Activated CD8-positive, alpha-beta memory T cell treated with anti-CD3 and anti-CD28 coated beads, Interleukin-2, amount 50 U/mL, for 1 hour (primary cell): ENCODE results near the gene HSFX3.
"Not testable (repeated sequence)": the region's sequence is repeated elsewhere in the genome, so short reads cannot be mapped to it uniquely, and the experiment has no call there.

Experiments used
- DNase-seq: peaks from one replicate; pipeline ENCODE4 v3.0.0-alpha.2; 2020; ENCODE audit errors: extremely low read depth

Gene HSFX3

DNA sequence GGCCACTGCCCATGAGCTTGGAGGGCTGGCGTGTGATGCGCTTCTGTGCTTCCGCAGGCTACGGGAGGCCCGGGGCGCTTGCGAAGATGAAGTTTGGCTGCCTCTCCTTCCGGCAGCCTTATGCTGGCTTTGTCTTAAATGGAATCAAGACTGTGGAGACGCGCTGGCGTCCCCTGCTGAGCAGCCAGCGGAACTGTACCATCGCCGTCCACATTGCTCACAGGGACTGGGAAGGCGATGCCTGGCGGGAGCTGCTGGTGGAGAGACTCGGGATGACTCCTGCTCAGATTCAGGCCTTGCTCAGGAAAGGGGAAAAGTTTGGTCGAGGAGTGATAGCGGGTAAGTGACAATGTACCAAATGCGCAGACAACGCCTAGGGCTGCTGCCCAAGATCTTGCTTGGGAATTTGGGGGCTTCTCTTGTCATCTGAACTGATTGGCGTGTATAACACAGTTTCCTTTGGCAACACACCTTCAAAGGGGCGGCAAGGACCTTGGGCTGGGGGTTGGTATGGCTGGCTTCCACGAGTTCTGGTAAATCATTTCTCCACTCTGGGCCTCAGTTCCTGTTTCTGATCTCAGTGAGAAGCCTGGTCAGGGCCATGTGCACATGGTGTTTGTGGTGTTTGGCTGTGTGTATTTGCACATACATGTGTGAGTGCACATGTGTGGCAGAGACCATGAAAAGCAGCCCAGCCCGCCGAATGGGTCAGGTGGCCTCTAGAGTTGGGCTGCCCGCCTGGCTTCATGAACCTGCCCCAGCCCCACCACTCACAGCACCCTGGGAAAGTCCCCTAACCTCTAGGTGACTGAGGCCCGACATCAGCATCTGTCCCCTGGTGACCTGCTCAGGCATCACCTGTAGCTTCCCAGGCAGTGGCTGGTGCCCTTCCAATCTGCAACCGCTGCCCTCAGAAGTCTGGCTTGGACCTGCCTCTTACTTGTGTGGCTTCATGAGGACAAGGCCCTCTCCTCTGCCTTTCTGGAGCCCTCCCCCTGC is 3.9 kb downstream of the HSFX3 start:
- DNase-seq: not testable (repeated sequence)

DNA sequence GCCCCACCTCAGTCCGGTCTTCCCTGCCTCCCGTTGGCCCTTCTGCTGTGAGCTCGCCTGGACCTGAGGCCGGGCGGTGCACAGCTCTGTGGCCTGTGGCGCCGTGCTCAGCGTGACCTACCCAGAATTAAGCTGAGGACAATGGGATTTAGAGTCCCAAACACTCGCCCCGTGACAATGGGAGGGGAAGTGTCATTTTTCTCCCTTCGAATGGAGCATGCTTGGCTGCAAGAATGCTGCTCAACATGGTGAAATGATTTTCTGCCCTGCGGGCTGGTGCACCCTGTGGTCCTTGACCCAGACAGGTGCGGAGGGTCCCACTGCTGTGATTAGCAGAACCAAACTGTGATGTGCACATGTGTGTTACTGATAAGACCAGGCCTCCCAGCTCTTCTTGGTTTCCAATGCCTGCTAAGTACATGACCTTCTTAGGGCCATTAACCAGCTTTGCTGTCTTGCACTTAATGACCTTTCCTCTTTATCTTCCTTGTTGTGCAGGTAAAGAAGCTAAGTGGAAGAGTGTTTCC is 8.1 kb downstream of the HSFX3 start:
- no peak for DNase-seq

DNA sequence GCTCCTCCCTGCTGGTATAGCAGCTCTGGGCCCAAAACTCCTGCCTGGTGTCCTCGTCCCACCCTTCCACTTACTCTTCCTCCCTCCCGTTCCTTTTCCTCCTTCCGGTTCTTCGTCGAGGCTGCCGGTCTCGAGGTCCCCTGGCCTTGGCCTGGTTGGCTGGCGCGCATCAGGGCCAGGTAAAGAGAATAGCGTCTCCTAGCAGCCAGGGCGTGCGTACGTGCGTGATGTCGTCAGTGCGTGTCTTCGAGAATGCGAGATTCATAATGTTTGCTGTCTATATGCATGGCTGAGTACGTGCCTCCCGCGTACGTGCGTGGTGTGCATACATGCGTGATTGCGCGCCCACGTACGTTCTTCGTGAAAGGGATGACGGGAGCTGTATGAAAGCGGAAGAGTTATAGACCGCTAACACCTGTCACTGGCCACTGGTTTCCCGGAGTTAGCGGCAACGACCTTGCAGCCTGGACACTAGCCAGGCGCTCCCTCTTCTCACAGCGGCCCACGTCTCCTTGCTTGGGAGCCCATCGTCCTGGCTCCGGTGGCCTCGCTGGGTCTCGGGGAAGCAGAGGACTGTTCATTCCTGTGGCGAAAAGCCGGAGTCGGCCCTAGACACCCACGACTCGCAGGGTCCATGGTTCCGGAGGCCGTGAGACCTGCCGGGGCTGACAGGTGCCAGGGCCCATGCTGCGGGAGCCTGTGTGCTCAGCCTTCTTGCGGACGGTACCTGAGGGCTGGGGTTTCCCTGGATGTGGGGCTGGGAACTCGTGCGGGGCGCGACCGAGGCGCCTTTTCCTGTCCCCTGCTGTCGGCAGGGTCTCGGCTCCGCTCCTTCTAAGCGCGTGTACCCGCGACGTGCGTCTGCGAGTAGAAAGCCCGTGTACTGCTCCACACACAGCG is 8.9 kb downstream of the HSFX3 start, which contains the start of gene EOLA1:
EOLA1 (plus strand) TSS at position 392 of the 900 bp plus-strand sequence. CDS start 4,619 bp downstream, outside the sequence.
- DNase-seq: peak; percentile 82

DNA sequence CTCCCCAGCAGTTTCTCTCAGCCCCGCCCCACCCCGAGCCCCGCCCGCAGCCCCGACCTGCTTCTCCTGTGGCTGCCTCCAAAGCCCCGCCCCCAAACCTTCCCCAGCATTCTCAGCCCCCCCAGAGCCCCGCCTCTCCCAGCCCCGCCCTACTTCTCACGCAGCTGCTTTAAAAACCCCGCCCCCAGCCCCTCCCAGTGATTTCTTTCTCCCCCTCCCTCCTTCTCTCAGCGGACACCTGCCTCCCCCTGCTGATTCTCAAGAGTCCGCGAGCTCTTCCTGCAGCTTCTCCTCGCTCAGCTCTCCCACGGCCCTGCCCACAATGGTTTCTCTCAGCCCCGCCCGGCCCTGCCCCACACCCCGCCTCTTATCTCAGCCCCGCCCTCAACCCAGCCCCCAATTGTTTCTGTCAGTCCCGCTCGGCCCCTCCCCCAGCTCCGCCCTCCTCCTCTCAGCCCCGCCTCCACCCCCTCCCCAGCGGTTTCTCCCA is 9.5 kb downstream of the HSFX3 start:
- DNase-seq: peak; percentile 89

DNA sequence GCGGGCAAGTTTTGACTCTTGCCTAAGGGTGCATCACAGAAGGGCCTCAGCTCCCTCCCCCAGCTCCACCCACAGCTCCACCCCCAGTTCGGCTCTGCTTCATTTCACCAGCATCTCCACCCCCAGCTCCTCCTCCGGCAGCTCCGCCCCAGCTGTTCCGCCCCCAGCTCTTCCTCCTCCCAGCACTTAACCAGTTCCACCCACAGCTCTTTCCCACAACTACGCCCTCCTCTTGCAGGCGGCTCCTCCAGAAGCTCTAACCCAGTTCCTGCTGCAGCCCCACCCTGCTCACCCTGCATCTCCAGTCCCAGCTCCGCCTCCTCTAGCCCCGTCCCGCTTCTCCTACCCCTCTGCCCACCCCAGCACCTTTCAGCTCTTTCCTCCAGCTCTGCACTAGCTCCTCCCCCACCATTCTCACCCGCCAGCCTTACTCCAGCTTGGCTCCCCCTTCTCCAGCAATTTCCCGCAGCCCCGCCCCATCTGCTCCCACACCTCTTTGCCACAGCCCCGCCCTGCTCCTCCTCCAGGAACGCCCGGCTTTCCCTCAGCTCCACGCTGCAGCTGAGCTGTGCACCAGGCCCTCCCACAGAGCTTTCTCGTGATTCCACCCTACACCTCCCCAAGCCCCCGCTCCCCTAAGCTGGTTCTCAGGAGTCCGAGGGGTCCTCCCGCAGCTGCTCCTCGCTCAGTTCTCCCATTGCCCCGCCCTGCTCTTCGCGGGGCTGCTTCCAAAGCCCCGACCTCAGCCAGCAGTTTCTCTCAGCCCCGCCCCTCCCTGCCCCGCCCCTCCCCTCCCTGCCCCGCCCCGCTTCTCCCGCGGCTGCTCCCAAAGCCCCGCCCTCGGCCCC is 10.2 kb downstream of the HSFX3 start:
- DNase-seq: peak; percentile 82

DNA sequence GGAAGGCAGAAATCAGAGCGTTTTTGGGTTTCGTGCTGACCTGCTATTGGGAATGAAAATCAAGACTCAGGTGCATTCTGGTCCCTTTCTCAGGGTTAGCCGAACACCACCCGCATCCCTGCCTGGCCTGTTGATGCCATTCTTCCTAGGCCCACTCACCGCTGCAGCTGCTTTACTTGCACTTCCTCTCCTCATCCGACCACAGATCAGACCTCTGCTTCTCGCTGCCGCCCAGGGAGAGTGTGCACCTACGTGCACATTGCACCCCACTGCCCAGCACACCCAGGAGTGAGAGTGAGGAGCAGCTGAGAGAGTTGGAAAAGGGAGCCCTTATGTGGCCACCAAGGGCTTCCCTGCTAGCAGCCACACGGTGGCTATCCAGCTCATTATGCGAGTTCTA is 12.2 kb downstream of the HSFX3 start:
- not testable (repeated sequence) for DNase-seq

DNA sequence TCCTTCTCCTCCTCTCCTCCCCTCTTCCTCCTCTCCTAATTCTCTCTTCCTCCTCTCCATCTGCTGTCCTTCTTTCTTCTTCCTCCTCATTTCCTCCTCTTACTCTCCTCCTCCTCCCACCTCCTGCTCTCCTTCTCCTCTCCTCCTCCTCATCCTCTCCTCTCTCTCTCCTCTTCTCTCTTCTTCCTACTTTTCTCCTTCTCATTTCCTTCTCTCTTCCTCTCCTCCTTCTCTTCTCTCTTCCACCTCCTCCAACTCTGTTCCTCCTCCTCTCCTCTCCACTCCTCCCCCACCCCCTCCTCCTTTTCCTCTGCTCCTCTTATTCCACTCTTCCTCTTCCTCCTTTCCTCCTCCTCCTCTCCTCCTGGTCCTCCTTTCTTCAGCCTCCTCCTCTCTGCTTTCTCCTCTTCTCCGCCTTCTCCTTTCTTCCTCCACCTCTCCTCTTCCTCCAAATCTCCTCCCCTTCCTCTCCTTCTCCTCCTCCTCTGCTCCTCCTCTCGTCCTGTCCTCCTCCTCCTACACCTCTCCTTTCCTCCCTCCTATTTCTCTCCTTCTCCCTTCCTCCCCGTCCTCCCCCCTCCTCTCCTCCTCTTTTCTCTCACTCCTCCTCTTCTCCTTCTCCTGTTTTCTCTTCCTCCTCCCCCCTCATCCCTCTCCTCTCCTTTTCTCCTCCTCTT is 14.7 kb downstream of the HSFX3 start:
- not testable (repeated sequence) for DNase-seq

DNA sequence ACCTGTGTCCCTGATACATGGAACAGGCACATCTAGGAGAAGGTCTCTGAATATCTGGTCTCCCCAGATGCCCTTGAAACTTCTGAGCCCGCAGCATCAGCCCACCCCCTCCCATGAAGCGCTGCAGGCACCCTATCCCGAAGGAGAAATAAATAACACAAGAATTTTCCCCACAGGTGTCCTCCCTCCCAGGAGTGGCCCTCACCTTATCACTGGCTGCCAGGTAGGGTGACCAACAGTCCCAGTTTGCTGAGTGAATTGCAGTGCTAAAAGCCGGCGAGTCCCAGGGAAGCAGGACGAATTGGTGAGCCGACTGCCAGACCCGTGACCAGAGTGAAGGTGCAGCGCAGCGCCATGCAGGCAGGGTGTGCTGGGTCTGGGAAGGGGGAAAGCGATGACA is 15.7 kb downstream of the HSFX3 start:
- not testable (repeated sequence) for DNase-seq

DNA sequence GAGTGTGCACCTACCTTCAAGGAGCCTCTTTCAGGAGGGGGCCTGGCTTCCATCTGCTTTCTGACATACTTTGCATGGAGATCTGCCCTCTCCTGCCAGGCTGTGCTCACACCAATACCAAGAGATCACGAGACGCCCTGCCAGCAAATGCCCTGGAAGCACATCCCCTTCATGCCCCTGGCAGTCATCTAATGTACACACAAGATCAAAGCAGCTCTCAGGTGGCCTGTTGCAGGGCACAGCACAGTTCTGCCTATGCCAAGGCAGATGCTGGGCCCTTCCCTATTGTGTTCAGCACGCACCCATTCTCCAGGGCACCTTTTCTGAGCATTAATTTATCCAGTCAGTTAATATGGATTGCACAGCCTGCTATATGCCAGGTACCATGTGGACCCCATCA is 16.9 kb downstream of the HSFX3 start:
- DNase-seq: not testable (repeated sequence)

DNA sequence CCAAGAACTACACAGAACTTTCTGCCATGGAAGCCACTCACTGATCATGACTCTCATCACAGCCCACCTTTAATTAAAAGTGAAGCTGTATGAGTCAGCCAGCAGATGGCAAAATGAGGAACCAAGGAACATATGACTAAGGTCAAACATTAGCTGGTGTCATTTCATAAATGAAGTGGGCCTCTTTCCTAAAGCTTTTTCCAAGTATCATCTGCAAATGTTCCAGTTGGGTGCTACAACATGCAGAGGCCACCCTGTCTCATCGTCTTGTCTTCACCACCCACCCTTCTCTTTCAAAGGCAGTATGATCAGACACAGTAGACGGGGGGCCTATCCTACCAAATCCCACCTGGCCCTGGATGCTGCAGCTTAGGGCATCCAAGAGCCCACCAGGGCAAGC is 18.1 kb downstream of the HSFX3 start:
- DNase-seq: no peak

DNA sequence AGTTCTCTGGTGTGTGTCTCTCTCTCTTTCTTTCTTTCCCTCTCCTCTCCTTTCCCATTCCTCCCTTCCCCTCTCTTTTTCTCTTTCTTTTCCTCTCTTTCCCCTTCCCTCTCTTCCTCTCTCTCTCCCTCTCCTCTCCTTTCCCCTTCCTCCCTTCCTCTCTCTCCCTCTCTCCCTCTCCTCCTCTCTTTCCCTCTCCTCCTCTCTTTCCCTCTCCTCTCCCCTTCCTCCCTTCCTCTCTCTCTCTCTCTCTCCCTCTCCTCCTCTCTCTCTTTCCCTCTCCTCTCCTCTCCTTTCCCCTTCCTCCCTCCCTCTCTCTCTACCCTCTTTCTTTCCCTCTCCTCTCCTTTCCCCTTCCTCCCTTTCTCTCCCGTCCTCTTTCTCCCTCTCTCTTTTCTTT is 21.3 kb downstream of the HSFX3 start:
- DNase-seq: no peak

DNA sequence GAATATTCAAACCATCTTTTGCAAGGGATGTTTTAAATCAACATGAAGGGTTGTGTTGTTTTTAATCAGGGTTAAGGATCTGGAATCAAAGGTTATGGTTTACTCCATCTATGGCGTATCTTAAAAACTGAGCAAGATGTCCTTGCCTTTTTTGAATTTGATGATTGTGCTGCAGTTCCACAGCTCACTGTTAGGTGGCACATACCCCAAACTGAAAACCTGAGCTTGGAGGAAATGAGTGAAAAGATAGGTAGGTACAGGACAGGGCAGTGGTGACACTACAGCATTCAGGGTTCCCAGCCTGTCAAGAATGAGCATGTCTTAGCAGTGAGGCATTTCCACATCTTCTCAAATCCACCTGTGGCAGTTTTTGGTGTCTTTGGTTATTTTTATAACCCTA is 22.0 kb downstream of the HSFX3 start:
- no peak for DNase-seq

DNA sequence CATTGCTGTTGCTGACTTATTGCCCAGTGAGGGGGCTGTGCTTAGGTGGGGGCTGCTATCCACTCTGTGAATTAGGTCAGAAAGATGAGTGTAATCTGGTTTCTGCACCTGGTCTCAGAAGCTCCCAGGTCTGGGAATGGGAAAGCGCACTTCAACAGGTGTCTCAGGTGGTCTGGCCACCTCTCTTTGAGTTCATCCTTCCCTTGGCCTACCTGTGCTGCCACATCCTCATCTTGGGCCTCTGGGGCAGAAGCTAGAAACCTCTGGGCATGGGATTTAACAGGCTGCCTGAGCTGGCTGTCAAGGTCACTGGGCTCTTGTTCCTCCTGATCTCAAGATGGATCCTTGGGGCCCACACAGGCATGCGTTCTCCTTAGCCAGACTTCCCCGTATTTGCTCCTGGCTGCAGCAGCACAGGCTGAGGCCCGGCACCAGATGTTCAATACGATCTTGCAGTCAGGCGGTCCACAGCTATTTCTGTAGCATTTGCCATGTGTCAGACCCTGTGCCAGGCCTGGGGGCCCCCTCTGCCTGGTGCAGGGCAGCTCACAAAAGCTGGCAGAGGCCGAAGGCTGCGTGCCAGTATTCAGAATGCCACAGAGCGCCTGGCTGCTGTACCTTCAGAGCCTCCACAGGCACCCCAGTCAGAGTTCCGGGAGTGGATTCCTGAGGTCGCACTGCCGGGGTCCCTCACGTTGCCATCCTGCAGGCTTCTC is 23.2 kb downstream of the HSFX3 start:
- not testable (repeated sequence) for DNase-seq

DNA sequence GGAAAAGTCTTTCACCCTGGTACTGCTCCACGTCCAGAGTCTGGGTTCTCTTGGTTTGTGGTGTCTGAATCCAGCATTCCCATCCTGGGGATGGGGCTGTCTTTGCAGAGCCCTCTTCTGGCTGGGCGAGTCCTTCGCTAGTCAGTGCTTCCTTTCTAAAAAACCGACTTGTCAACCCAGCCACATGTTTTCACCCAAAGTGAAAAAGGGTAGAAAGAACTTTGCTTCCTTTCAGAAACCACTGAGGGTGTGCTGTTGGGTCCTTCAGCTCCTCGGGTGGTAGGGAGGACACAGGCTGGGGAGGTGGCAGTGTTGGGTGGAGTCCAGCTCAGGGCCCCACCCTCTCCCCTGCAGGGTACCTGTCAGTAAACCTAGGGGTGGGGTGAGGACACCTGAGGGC is 23.8 kb downstream of the HSFX3 start:
- not testable (repeated sequence) for DNase-seq

DNA sequence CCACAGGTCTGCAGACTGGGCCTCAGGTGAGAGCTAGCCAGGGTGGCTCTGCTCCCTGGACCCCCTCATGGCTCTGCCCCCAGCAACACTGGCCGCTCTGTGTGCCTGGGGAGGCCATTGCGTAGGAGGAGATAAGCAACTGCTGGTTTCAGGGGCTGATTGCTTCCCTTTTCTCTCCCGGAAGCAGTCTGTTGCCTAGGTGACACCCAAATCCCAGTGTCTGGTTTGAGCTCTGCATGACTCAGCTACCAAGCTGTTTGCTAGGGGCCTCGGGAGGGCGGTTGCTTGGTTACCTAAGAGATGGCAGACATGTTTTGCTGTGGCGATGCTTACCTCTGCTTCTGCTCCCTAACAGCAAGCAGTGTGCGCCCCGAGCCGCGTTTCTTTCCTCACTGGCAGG is 24.3 kb downstream of the HSFX3 start:
- peak; percentile 55 for DNase-seq

DNA sequence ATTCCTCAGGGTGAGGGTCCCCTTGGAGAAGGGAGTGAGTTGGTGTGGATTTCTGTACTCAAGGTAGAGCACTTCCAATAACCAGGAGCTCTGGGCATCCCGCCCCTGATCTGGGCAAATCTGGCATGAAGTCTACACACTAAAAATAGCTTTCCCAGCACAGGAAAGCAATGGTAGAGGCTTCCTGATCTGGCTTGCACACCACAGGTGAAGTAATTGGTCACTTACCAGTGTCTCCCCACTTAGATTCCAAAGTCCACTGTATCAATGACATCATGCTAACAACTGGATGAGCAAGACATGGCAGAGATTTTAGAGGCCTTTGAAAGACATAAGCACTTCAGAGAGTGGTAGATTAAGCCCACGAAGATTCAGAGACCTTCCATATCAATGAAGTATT is 26.8 kb downstream of the HSFX3 start:
- DNase-seq: no peak

DNA sequence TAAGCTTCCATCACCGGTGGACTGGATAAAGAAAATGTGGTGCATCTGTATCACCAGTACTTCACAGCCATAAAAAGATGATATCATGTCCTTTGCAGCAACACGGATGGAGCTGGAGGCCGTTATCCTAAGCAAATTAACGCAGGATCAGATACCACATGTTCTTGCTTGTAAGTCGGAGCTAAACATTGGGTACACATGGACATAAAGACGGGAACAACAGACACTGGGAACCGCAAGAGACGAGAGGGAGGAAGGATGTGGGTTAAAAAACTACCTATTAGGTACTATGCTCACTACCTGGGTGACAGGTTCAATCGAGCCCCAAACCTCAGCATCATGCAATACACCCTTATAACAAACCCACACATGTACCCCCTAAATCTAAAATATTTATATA is 28.3 kb downstream of the HSFX3 start:
- no peak for DNase-seq

DNA sequence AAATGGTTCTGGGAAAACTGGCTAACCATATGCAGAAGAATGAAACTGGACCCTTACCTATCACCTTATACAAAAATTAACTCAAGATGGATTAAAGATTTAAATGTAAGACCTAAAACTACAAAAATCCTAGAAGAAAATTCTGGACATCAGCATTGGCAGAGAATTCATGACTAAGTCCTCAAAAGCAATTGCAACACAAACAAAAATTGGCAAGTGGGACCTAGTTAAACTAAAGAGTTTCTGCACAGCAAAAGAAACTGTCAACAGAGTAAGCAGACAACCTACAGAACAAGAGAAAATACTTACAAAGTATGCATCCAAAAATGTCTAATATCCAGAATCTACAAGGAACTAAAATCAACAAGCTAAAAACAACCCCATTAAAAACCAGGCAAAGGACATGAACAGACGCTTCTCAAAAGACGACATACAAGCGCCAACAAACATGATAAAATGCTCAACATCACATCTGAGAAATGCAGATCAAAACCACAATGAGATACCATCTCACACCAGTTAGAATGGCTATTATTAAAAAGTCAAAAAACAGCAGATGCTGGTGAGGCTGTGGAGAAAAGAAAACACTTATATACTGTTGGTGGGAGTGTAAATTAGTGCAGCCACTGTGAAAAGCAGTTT is 29.0 kb downstream of the HSFX3 start:
- not testable (repeated sequence) for DNase-seq

DNA sequence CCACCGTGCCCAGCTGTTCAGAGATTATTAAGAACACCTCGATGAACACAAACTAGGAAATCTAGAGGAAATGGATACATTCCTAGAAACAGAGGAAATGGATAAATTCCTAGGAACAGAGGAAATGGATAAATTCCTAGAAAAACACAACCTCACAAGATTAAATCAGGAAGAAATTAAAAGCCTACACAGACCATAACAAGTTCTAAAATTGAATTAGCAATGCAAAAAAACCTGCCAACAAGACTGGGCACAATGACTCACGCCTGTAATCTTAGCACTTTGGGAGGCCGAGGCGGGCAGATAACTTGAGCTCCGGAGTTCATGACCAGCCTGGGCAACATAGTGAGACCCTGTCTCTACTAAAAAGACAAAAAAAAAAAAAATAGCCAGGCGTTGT is 31.5 kb downstream of the HSFX3 start:
- DNase-seq: no peak
